BE2C (cell line): Measurements from ENCODE around the gene VEGFA.

Experiments used
- DNase-seq: peaks from one replicate; pipeline ENCODE4 v3.0.0-alpha.2; 2020
- H3K27me3 ChIP-seq: fragments of 250-450 bp; sonication (Bioruptor Pico); 2 replicates; pipeline ENCODE4 v1.5.1; 2020; ENCODE audit warnings: mild to moderate bottlenecking
- H3K36me3 ChIP-seq: fragments of 250-450 bp; sonication (Bioruptor Pico); 2 replicates; pipeline ENCODE4 v1.5.1; 2020; ENCODE audit warnings: mild to moderate bottlenecking
- H3K4me1 ChIP-seq: fragments of 250-450 bp; sonication (Bioruptor Pico); 2 replicates; pipeline ENCODE4 v1.5.1; 2020
- H3K4me3 ChIP-seq: 2 replicates; pipeline ENCODE4 v1.5.1; 2011; ENCODE audit warnings: low read depth, low read length
- H3K9me3 ChIP-seq: fragments of 250-450 bp; sonication (Bioruptor Pico); 2 replicates; pipeline ENCODE4 v1.5.1; 2020
- CTCF ChIP-seq: IDR thresholded peaks from 2 replicates; pipeline ENCODE4 v1.5.1; 2012; ENCODE audit warnings: mild to moderate bottlenecking, low read depth, low read length

The VEGFA gene

GRCh38 chr6:43724914-43725642 is 44.9 kb upstream of the VEGFA start:
- no peak for TF ChIP-seq CTCF
- Histone ChIP-seq H3K4me3 (no peak overlapping the region), H3K27me3 (no peaks in the 10 kb centered on the region), H3K4me1 (no peaks in the 10 kb centered on the region), H3K36me3 (no peaks in the 10 kb centered on the region), H3K9me3 (no peaks in the 10 kb centered on the region)
- DNase-seq = no peak

- TF ChIP-seq CTCF = no peak
- Histone ChIP-seq H3K4me1 (no peaks in the 10 kb centered on the region), H3K4me3 (no peak overlapping the region), H3K9me3 (no peaks in the 10 kb centered on the region), H3K27me3 (no peaks in the 10 kb centered on the region), H3K36me3 (no peaks in the 10 kb centered on the region)
- no peak for DNase-seq
These were observed 44.1 kb upstream of the VEGFA start for GRCh38 chr6:43725643-43726580.

GRCh38 chr6:43727634-43728033 is 42.4 kb upstream of the VEGFA start:
- H3K4me1 ChIP-seq = no peaks in the 10 kb centered on the region
- DNase-seq = no peak
- H3K4me3 ChIP-seq = no peak overlapping the region
- TF ChIP-seq CTCF = no peak
- no peaks in the 10 kb centered on the region for H3K9me3 ChIP-seq
- H3K36me3 ChIP-seq = no peaks in the 10 kb centered on the region
- H3K27me3 ChIP-seq = no peaks in the 10 kb centered on the region

GRCh38 chr6:43728586-43728985 is 41.4 kb upstream of the VEGFA start:
- no peaks in the 10 kb centered on the region for H3K4me1 ChIP-seq
- no peak for TF ChIP-seq CTCF
- H3K27me3 ChIP-seq = no peaks in the 10 kb centered on the region
- H3K36me3 ChIP-seq = no peaks in the 10 kb centered on the region
- no peaks in the 10 kb centered on the region for H3K9me3 ChIP-seq
- no peak overlapping the region for H3K4me3 ChIP-seq
- no peak for DNase-seq

- H3K27me3 ChIP-seq = no peaks in the 10 kb centered on the region
- H3K4me1 ChIP-seq = no peaks in the 10 kb centered on the region
- H3K9me3 ChIP-seq = no peaks in the 10 kb centered on the region
- H3K36me3 ChIP-seq = no peaks in the 10 kb centered on the region
- no peak overlapping the region for H3K4me3 ChIP-seq
- TF ChIP-seq CTCF = no peak
- DNase-seq = no peak
These were observed 40.5 kb upstream of the VEGFA start for GRCh38 chr6:43729537-43729936.

- TF ChIP-seq CTCF = no peak
- DNase-seq = no peak
- Histone ChIP-seq H3K9me3 (no peaks in the 10 kb centered on the region), H3K4me3 (no peak overlapping the region), H3K27me3 (no peaks in the 10 kb centered on the region), H3K36me3 (no peaks in the 10 kb centered on the region), H3K4me1 (no peaks in the 10 kb centered on the region)
These were observed 39.4 kb upstream of the VEGFA start for GRCh38 chr6:43730634-43731033.
